ENCODE data around the gene POU2F3.

POU2F3 gene

DNA sequence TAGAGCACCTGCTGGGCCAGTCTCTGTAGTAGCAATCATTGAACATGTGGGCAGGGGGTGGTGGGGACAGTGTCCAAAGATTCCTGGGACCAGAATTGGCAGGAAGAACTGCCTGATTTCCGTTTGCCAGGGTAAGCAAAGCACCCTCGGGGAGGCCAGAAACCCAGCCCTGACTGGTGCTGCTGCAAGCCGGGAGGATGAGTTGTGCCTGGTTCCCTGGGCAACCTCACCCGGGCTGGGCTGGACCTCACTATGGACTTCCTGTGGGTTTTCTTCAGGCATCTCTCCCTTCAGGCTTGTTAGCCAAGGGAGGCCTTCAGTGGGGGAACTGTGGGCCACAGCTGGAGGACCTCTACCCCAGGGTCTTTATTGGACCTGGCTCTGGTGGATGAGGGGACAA is 8.0 kb upstream of the POU2F3 start:
- no peak overlapping the region for H3K4me3 ChIP-seq (ENCODE audit: low read length)
- DNase-seq (ENCODE audit: low read depth), result no peak
- TF ChIP-seq CTCF (IDR thresholded peaks at IDR 0.05; ENCODE audit: insufficient read depth, low read depth, low read length, missing control alignments), result no peak

DNA sequence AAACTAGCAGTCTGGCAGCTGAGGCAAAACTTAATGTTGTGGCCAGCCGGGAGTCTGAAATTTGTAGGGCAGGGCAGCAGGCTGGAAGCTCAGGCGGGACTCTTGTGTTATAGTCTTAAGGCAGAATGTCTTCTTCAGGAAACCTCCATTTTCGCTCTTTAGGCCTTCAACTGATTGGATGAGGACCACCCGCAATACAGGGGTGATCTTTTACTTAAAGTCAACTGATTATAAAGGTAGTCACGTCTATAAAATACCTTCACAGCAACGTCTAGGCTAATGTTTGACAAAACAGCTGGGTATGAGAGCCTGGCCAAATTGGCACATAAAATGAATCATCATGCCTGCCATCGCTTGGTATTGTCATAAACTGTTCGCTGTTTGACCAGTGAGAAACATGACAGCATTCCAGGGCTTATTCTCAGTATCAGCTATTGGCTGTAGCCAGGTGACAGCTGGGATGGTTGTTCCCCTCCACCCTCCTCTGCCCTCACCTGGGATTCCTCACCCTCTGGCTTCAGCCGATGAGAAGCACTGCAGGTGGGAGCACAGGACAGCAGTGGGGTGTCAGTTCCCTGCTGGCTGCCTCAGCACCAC is 6.6 kb upstream of the POU2F3 start:
- DNase-seq (ENCODE audit: low read depth), result no peak
- no peak for TF ChIP-seq CTCF (IDR thresholded peaks at IDR 0.05; ENCODE audit: insufficient read depth, low read depth, low read length, missing control alignments)
- no peak overlapping the region for H3K4me3 ChIP-seq (ENCODE audit: low read length)

GRCh38 chr11:120235024-120235628 is 4.8 kb upstream of the POU2F3 start:
- TF ChIP-seq CTCF (IDR thresholded peaks at IDR 0.05; ENCODE audit: insufficient read depth, low read depth, low read length, missing control alignments), result peak; percentile 89
- peak; percentile 87 for DNase-seq (ENCODE audit: low read depth)
- no peak overlapping the region for H3K4me3 ChIP-seq (ENCODE audit: low read length)

- H3K4me3 ChIP-seq (ENCODE audit: low read length), result no peak overlapping the region
- DNase-seq (ENCODE audit: low read depth), result peak; percentile 45
- TF ChIP-seq CTCF (IDR thresholded peaks at IDR 0.05; ENCODE audit: insufficient read depth, low read depth, low read length, missing control alignments), result no peak
Observed at GRCh38 chr11:120236169-120237107, 3.5 kb upstream of the POU2F3 start.

GRCh38 chr11:120238968-120239620 is 846 bp upstream of the POU2F3 start:
- TF ChIP-seq CTCF (IDR thresholded peaks at IDR 0.05; ENCODE audit: insufficient read depth, low read depth, low read length, missing control alignments), result no peak

GRCh38 chr11:120240866-120241265 is 926 bp downstream of the POU2F3 start:
- no peak for TF ChIP-seq CTCF (IDR thresholded peaks at IDR 0.05; ENCODE audit: insufficient read depth, low read depth, low read length, missing control alignments)
- DNase-seq (ENCODE audit: low read depth), result no peak
- H3K4me3 ChIP-seq (ENCODE audit: low read length), result no peak overlapping the region

More at GRCh38 chr11:120238968-120239620, 846 bp upstream of the POU2F3 start:
- H3K4me3 ChIP-seq (ENCODE audit: low read length), result no peak overlapping the region
- no peak for DNase-seq (ENCODE audit: low read depth)

All from epithelial cell of esophagus (primary cell).